Epithelial cell of esophagus (primary cell): Measurements from ENCODE around the gene CLASRP.

Experiments
- DNase-seq: peaks from one replicate; pipeline ENCODE4 v3.0.0; 2010; ENCODE audit warnings: low read depth
- H3K4me3 ChIP-seq: 2 replicates; pipeline ENCODE4 v1.5.1; 2011; ENCODE audit warnings: mild to moderate bottlenecking, low read length, control low read depth
- TF ChIP-seq, protein P1 (sequence below): IDR thresholded peaks from 2 replicates; pipeline ENCODE4 v1.5.1; 2011; ENCODE audit warnings: low read depth, mild to moderate bottlenecking, low read length, control low read depth, inconsistent platforms; ENCODE audit not compliant: insufficient read depth; ENCODE audit errors: missing control alignments

Gene CLASRP

DNA sequence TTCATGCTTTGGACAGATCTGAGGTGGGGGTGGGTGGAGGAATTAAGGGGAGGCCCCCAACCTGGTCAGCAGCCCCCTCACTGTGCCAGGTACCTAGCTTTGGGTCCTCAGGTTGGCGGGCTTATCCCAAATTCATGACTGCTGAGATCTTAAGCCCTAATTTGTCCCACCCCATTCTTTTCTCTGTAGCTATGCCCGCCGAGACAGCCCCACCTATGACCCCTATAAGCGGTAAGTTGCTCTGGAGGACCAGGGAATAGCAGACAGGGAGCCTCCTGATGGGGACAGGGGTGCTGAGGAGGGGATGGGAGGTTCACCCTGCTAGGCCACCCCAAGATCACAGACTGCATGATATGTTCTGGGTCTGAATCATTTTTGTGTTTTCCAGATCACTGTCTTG lies 23.1 kb downstream of the CLASRP start:
- H3K4me3 ChIP-seq = no peak overlapping the region
- TF ChIP-seq, protein P1, sequence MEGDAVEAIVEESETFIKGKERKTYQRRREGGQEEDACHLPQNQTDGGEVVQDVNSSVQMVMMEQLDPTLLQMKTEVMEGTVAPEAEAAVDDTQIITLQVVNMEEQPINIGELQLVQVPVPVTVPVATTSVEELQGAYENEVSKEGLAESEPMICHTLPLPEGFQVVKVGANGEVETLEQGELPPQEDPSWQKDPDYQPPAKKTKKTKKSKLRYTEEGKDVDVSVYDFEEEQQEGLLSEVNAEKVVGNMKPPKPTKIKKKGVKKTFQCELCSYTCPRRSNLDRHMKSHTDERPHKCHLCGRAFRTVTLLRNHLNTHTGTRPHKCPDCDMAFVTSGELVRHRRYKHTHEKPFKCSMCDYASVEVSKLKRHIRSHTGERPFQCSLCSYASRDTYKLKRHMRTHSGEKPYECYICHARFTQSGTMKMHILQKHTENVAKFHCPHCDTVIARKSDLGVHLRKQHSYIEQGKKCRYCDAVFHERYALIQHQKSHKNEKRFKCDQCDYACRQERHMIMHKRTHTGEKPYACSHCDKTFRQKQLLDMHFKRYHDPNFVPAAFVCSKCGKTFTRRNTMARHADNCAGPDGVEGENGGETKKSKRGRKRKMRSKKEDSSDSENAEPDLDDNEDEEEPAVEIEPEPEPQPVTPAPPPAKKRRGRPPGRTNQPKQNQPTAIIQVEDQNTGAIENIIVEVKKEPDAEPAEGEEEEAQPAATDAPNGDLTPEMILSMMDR = no peak
- DNase-seq = no peak

DNA sequence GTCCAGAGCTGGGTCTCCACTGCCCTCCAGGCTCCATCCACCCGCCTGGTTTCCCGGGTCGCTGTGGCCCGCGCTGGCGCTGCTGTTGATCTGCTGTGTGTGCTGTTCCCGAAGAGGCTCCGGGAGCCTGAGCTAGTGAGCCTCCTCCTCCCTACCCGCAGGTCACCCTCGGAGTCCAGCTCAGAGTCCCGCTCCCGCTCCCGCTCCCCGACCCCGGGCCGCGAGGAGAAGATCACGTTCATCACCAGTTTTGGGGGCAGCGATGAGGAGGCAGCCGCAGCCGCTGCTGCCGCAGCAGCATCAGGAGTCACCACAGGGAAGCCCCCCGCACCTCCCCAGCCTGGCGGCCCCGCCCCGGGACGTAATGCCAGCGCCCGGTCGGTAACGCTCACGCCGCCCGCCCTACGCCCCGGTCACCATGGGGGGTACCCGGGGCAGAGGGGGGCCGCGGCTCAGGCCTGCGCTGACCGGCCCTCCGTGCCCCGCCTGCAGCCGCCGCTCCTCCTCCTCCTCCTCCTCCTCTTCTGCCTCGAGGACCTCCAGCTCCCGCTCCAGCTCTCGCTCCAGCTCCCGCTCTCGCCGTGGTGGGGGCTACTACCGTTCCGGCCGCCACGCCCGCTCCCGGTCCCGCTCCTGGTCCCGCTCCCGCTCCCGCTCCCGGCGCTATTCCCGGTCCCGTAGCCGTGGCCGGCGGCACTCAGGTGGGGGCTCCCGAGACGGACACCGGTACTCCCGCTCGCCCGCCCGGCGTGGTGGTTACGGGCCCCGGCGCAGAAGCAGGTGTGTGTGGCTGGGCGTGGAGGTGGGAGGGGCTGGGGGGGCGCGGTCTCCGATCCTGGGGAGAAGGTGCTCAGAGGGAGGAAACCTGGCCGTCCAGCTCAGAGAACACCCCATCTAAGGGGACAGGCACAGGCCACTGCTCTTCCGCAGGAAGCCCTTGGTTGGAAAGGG lies 25.3 kb downstream of the CLASRP start:
- DNase-seq = no peak
- H3K4me3 ChIP-seq = no peak overlapping the region
- TF ChIP-seq, protein P1 = no peak

DNA sequence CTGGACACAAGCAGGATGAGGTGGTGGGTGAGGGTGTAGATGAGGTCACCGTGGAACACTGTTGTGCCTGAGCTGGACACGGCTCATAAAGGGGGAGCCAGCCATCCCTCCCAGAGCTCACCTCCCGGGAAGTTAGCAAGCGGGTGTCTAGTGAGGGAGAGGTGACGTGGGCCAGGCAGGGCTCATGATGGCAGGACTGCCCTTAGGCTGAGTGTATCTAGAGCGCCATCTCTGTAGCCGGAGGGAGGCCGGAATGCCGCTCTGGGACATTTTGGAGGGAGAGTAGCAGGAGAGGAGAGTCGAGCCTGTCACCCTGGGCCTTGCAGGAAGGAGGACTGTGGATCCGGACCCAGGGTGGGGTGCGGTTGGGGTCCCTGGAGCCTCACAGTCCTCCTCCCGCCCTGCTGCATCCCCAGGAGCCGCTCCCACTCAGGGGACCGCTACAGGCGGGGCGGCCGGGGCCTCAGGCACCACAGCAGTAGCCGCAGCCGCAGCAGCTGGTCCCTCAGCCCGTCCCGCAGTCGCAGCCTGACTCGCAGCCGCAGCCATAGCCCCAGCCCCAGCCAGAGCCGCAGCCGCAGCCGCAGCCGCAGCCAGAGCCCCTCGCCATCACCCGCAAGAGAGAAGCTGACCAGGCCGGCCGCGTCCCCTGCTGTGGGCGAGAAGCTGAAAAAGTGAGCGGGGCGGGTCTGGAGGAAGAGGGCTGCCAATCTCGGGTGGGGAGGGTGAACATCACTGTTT lies 28.2 kb downstream of the CLASRP start:
- TF ChIP-seq, protein P1 = no peak
- DNase-seq = no peak
- H3K4me3 ChIP-seq = no peak overlapping the region

DNA sequence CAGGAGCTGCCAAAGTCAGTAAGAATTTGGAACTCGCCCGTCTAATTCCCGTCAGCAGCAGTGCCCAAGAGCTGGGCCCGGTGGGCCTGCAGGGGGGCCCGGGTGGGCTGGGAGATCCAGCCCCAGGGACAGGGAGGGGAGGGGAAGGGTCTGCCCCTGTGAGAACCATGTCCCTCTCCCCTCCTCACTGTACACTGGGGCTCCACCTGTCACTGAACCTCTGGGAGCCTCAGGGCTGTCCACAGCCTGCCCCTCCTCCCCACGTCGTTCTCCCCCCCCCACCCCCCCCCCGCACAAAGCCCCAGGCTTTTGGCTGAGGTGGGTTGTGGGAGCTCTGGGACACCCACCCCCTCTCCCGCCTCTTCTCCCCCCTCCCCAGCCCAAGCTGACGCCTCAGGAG lies 29.2 kb downstream of the CLASRP start:
- DNase-seq = no peak
- TF ChIP-seq, protein P1 = no peak

DNA sequence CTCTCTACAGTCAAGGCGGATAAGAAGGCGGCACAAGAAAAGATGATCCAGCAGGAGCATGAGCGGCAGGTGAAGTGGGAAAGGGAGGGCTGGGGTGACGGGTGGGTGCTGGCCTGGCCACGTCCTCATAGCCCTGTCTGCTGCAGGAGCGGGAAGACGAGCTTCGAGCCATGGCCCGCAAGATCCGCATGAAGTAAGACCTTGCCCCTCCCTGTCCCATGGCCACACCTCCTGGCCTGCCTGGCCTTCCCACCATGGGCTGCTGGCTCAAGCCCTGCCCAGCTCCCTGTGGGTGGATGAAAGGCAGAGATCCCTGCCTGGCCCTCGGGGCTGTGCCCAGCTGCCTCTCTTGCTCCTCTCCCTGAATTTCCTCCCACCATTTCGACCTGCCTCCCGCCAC lies 30.2 kb downstream of the CLASRP start:
- H3K4me3 ChIP-seq = no peak overlapping the region
- DNase-seq = peak; percentile 50
- TF ChIP-seq, protein P1 = no peak

More for the DNA sequence above, 29.2 kb downstream of the CLASRP start:
- no peak overlapping the region for H3K4me3 ChIP-seq

DNA sequence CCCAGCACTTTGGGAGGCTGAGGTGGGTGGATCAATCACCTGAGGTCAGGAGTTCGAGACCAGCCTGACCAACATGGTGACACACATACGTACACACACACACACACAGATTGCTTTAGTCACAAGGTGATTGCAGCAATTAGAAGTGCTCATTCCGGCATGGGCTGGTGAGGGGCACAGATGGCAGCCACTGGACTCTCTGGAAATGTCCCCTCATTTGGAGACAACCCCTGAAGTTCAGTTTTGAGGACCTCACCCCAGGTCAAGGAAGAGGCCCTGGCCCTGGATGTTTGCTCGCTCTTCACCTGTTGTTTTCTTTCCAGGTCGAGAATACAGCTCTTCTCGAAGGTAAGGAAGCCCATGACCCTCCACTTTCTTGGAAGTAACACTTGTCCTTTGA lies 31.4 kb downstream of the CLASRP start:
- TF ChIP-seq, protein P1 = no peak
- no peak for DNase-seq
- no peak overlapping the region for H3K4me3 ChIP-seq
